HG03575 (cell line): Measurements from ENCODE around the gene CD63.
"Not testable (repeated sequence)": the region's sequence is repeated elsewhere in the genome, so short reads cannot be mapped to it uniquely, and the experiment has no call there.

Source experiments
- ATAC-seq: cut with Tn5 transposase; IDR thresholded peaks from one replicate; pipeline ENCODE4 v1.9.1; 2021; ENCODE audit not compliant: unreplicated experiment, insufficient number of reproducible peaks, low FRiP score; ENCODE audit errors: extremely low read depth

CD63 gene, protein sequence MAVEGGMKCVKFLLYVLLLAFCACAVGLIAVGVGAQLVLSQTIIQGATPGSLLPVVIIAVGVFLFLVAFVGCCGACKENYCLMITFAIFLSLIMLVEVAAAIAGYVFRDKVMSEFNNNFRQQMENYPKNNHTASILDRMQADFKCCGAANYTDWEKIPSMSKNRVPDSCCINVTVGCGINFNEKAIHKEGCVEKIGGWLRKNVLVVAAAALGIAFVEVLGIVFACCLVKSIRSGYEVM

DNA sequence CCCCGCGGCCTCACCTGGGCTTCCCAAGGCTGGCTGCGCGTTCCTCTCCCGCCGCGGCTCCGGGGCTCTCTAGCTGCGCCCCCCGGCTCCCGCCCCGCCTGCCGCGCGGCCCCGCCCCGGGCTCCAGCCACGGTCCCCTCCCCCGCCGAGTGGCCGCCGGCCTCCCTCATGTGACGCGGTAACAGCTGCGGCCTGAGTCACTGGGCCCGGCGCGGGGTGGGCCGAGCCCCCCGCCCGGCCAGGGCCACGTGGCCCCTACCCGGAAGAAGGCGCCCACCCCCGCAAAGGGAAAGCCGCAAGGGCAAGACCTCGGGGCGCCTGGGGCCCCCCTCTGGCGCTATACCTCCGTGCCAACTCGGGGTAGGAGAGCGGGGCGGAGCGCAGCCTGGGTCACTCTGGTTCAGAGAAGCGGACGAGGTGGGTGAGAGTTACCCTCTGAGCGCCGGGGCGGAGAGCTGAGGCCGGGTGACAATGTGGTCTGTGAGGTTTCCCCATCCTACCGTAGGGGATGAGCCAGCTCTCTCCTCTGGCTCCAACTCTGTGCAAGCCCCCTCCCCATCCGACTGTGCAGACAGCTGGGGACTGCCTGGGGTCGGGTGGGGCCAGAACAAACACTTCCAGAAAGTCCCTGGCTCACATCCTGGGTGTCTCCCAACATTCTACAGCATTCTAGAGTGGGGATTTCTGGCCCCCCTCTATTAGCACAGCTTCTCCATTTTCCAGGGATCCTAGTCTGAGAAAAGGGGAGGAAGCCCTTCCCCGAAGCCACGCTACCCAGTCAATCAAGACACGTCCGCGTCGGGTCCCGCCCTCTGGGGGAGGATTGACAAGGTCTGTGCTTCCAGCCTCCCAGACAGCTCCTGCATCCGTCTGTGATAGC lies at the start of gene CD63:
Gene CD63 (minus strand): TSS at position 71 of the 880 bp plus-strand sequence. CDS start 668 bp downstream, outside the sequence.
- ATAC-seq: no peak

DNA sequence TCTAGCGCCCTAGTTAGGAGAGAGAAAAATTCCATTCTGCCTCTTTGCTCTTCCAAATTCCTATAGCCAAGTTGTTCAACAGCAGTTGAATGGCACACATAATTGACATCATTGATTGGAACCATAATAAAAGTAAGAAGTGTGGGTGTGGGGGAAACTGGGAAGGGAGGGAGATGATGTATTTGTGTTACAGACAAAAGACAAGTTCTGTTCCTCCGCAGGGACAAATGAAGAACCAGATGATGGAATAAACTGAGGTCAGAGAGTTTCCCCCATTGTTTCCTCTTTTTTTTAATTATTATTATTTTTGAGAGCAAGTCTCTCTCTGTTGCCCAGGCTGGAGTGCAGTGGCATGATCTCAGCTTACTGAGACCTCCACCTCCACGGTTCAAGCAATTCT lies 49.0 kb upstream of the CD63 start:
- ATAC-seq: no peak

DNA sequence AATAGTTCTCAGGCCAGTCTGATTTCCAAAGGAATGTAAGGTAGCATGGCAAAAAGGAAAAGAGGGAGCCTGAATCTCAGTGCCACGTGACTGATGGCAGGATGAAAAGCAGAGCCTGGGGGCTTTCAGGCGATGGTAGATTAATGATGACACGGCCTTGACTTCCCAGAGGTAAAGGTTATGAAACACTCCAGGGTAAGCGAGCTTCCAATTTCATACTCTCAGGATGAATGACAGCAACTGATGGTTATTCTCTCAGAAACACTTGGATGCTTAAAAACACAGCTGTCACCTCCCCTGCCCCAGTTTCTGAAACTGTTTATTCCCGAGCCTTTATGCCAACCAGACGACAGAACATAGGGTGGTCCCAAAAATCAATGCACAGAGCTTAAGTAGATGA lies 42.9 kb upstream of the CD63 start:
- ATAC-seq: no peak

DNA sequence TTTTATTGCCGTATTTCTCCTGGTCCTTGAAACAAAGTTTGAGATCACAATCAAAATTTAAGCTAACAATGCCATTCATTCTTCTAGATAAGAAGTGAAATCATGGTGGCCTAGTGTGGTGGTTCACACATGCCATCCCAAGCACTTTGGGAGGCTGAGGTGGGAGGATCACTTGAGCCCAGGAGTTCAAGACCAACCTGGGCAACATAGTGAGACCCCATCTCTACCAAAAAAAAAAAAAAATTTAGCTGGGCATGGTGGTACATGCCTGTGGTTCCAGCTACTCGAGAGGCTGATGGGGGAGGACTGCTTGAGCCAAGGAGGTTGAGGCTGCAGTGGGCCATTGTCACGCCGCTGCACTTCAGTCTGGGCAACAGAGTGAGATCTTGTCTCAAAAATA lies 38.3 kb upstream of the CD63 start:
- no peak for ATAC-seq

DNA sequence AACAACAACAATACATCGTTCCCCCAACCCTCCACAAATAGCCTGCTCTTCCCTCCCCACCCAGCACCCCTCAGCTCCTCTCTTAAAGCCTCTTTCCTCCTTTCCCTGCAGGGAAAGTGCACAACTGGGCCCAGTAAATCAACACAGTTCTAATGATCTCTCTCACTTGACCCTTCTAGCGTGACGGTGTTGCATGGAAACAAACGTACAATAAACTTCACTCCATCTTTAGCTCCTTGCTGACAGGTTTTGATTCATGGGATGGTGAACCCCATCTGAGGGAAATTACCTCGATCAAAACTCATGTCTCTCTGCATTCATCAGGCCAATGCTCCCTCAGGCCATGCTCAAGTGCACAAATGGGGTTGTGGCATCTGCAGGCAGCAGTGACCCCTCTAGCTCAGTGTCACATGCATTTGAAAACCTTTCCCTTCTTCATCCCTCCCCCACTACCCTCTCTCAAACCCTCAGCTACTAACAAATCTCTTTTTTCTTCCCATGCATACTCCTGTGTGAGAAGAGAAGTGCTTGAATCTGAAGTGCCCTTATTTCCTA lies 37.0 kb upstream of the CD63 start:
- no peak for ATAC-seq

DNA sequence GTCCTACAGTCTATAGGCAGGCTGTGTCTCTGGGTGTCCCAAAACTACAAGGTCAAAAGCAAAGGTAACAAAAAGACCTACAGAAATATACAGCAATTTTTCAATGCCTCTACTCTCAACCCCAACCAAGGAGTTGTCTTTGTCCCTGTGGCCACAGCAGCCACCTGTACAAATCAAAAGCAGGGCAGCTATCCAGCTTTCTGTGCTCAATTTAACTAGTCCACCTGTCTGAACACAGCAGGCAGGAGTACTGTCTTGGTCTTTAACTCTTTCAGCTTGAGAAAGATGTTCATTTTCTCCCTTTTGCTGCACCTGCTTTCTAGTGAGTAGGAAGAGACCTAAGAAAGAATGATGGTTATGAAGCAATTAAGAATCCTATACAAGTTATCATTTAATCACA lies 33.8 kb upstream of the CD63 start:
- no peak for ATAC-seq

DNA sequence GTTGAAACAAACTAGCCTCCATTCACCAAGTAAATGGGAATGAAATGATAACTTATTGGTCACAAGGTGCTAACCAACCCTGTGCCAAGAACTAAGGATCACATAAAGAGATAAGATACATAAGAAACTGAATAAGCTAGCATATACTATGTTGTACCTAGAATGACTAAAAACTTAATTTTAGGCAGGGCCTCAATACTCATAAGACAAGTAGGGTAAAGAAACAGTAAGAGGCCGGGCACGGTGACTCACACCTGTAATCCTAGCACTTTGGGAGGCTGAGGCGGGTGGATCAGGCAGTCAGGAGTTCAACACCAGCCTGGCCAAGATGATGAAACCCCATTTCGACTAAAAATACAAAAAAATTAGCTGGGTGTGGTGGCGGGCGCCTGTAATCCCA lies 31.9 kb upstream of the CD63 start:
- no peak for ATAC-seq

DNA sequence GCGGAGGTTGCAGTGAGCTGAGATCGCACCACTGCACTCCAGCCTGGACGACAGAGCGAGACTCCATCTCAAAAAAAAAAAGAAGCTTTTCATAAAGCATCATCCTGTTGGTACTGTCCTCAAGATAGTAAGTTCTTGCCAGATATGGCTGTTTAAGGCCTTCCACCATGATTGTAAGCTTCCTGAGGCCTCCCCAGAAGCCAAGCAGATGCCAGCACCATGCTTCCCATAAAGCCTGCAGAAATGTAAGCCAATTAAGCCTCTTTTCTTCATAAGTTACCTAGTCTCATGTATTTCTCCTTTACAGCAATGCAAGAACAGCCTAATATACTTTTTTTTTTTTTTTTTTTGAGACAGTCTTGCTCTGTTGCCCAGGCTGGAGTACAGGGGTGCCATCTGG lies 29.8 kb upstream of the CD63 start:
- not testable (repeated sequence) for ATAC-seq

DNA sequence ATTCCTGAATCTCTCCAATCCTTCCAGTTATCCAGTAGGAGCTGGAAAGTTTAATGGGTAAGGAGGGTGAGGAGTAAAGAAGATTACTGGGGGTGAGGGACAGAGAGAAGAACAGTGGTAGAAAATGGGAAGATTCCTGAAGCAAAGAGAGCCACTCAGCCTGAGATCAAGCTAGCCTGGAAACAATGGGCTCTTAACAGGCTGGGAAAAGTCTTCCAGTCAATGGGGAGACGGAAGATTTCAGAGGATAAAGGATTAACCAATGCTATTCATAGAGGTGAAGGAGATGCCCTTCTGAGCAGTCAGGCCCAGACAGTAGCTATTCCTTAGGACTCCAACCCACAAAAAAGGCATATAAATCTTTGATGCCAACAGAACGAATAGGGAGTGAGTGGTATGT lies 28.9 kb upstream of the CD63 start:
- no peak for ATAC-seq

DNA sequence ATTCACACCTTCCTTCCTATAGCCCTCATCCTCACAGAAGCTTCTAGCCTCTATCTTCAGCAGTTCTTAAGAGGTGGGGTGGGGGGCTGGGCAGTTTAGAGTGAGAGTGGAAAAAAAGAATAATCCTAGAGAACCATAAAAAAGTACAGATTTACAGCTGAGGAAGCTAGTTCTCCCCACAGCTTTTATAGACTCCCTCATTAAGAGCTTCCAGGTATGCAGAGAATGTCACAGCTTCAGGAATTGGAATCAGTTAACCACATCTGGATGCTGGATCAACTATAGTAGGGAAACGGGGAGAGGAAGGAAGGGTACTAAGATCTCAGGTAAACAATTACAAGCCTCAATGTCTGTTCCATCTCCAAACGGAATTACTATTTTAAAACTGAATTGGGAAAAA lies 26.4 kb upstream of the CD63 start:
- ATAC-seq: no peak

DNA sequence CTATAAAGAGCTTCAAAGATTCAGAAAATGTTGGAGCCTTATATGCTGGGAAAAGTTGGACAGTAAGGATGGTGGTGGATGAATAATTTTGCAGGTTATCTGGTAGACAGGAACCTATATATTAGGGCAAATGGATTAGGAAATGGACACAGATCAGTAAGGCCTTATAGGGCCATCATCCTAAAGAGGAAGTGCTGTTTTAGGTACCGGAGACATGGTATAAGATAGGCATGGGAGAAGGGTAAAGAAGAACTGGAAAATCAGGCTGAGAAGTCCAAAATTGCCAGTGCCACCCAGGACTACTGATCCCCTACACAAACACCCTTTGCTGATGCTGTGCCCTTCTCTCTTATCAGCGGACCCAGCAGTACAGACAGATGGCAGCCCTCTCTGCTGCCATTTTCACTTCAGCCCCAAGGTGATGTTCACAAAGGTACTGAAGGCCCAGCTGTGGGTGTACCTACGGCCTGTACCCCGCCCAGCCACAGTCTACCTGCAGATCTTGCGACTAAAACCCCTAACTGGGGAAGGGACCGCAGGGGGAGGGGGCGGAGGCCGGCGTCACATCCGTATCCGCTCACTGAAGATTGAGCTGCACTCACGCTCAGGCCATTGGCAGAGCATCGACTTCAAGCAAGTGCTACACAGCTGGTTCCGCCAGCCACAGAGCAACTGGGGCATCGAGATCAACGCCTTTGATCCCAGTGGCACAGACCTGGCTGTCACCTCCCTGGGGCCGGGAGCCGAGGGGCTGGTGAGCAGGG lies 19.6 kb upstream of the CD63 start:
- no peak for ATAC-seq

DNA sequence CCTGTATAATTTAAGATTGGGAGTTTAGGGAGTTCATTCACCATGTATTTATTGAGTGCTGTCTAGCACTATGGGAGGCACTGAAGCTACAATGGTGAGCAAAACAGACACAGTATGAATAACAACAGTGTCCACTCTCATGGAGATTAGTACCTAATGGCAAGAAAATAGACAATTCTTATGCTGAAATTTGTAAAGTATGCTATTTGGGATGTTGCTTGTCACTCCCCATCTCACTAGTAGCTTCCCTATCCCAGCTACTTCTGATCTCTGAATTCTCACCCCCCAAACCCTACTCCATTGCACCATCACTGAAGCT lies 18.1 kb upstream of the CD63 start:
- ATAC-seq: no peak

DNA sequence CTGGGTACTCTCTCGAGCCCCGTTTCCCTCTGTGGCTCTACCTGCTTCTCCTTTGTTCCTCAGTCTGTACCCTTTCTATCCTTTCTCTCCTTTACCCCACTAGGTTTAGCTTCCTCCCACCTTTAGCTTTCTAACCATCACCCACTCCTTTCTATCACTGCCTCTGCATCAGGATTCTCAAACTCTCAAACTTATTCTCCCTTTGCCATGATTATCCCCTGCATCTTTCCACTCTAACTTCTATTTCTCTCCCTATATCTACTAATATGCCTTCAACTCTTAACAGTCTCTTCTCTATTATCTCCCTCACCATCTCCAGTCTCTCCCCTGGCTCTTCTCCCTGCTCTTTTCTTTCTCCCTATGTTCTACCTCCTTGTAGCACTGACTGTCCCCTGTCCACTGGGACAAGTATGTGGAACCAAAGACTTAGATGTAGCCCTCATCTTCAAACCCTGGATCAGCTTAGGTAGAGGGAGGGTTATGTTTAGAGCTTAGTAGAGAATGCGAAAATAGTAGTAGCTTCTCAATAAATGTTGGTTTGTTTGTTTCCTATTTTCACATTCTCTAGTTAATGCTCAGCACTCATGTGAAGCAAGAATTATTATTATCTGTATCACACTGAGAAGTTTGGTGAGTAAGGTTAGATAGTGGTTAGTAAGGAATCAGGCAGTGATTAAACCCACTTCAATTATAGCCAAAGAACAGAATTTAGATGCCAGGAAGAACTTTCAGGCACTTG lies 17.5 kb upstream of the CD63 start:
- no peak for ATAC-seq

DNA sequence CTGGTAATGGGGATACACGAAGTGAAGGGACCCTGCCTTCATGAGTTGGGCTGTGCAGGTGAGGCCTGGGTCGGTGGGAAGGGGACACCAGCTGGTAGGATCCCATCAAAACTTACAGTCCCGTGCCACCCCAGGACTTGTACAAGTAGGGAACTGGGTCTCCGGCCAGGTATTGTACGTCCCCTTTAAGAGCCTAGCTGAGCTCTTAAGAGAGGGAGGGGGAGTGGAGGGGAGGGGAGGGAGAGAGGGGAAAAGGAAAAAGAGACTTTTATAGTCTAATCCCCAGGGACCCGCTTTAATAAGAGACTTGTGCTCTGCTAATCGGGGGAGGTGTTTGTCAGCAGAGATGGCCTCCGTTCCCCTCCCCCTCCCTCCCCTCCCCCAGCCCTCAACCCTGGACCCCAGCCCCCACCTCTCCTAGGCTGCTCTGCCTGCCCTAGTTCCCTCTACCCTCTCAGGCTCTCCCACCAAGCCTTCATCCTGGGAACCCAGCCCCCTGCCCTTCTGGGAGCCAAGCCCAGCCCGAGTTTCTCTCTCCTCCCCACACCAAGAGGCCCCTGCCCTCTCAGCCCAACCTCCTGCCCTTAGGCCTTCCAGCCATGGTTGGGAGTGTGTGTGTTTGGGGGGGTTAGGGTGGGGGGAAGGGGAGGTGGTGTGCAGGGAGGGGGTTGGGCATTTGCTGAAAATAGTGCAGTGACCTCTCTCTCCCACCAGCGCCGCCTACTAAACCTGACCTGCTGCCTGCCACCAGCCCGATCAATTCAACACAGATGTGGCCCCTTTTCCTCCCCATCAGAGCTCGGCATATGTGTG lies 16.8 kb upstream of the CD63 start:
- no peak for ATAC-seq

DNA sequence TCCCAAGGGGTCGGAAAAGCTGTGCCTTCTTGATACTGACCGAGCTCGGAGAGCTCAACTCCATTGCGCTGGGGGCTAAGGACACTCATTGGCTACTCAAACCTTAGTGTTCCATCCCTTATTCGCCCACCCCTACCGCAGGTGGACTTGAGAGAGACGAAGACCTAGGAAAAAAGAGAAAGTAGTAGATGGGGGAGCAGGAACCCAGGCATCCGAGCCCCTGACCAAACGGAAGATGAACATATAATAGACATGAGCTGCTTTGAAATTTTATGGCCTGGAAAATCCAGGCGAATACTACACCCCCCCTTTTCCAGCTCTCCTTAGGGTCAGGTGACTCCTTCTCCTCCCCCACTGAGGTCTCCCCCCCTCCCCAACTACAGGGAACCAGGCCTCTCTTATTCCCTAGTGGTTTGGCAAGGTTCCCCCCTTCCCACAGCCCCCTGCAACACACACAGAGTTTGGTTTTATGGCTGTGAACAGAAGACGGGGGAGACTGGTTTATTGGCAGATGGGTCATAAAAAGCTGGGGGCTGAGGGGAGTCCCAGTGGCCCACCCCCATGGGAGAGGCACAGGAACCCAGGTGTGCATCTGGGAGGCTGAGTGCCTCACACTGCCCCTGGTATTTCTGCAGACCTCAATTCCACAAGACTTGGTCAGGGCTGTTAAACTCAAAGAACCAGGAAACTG lies 15.7 kb upstream of the CD63 start:
- ATAC-seq: no peak

DNA sequence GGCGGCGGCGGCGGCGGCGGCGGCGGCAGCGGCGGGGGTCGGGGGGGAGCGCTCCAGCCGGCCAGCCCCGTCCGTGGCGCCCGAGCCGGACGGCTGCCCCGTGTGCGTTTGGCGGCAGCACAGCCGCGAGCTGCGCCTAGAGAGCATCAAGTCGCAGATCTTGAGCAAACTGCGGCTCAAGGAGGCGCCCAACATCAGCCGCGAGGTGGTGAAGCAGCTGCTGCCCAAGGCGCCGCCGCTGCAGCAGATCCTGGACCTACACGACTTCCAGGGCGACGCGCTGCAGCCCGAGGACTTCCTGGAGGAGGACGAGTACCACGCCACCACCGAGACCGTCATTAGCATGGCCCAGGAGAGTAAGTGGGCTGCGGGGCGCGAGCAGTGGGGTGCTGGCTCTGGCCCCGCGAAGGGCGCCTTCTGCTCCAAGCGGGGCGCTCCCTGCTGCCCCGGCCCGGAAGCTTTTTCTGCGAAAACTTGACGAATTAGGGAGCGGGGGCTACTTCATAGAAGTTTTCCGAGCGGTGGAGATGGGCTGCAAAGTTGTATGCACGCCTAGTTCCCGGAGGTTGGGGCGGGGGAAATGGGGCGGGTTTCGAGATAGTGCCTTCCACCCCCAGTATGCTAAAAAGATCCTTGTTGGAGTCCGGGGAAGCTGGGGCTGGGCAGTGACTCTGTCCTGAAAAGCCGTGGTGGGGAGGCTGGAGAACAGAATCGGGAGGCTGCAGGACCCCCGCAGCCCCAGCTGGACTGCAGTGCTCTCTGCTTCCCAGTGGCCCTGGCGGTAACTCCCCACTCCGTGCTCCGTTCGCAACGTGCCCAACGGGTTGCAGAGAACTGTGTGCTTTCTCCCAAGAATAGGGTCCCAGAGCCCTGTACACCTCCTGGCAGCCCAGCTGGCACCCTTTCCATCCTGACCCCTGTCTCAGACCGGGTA lies 14.9 kb upstream of the CD63 start:
- no peak for ATAC-seq
